ENCODE results near the gene DENND2D.

Gene DENND2D

DNA sequence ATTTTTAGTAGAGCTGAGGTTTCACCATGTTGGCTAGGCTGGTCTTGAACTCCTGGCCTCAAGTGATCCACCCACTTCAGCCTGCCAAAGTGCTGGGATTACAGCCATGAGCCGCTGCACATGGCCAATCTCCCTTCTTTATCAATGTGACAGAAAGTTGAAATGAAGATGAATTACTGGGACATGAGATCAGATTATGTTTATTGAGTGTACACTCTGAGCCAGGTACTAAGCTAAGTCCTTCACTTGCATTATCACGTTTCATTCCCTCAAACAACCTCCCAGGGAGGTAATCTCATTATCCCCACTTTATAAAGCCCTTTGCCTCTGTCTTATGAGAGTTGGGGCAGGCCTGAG, 20.8 kb upstream of the DENND2D start (continued):
- TF ChIP-seq ZBTB10 (tag by site-specific recombination; IDR thresholded peaks at IDR 0.05): no peak
- no peak for TF ChIP-seq REPIN1 (tag by site-specific recombination; IDR thresholded peaks at IDR 0.05; ENCODE audit: low read depth)
- TF ChIP-seq ZNF843 (tag by site-specific recombination; IDR thresholded peaks at IDR 0.05): peak; percentile 78
- TF ChIP-seq GFI1B (tag by site-specific recombination; IDR thresholded peaks at IDR 0.05): no peak
- TF ChIP-seq ELK4 (IDR thresholded peaks at IDR 0.05; ENCODE audit: borderline replicate concordance, low read depth, low read length): no peak
- TF ChIP-seq, protein P1, sequence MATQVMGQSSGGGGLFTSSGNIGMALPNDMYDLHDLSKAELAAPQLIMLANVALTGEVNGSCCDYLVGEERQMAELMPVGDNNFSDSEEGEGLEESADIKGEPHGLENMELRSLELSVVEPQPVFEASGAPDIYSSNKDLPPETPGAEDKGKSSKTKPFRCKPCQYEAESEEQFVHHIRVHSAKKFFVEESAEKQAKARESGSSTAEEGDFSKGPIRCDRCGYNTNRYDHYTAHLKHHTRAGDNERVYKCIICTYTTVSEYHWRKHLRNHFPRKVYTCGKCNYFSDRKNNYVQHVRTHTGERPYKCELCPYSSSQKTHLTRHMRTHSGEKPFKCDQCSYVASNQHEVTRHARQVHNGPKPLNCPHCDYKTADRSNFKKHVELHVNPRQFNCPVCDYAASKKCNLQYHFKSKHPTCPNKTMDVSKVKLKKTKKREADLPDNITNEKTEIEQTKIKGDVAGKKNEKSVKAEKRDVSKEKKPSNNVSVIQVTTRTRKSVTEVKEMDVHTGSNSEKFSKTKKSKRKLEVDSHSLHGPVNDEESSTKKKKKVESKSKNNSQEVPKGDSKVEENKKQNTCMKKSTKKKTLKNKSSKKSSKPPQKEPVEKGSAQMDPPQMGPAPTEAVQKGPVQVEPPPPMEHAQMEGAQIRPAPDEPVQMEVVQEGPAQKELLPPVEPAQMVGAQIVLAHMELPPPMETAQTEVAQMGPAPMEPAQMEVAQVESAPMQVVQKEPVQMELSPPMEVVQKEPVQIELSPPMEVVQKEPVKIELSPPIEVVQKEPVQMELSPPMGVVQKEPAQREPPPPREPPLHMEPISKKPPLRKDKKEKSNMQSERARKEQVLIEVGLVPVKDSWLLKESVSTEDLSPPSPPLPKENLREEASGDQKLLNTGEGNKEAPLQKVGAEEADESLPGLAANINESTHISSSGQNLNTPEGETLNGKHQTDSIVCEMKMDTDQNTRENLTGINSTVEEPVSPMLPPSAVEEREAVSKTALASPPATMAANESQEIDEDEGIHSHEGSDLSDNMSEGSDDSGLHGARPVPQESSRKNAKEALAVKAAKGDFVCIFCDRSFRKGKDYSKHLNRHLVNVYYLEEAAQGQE (tag by site-specific recombination; IDR thresholded peaks at IDR 0.05): no peak
- no peak for TF ChIP-seq ZNF560 (tag by site-specific recombination; IDR thresholded peaks at IDR 0.05; ENCODE audit: borderline replicate concordance)
- TF ChIP-seq ZNF211 (tag by site-specific recombination; IDR thresholded peaks at IDR 0.05; ENCODE audit: low read depth): no peak
- TF ChIP-seq ZNF776 (tag by site-specific recombination; IDR thresholded peaks at IDR 0.05; ENCODE audit: borderline replicate concordance): no peak
- no peak for TF ChIP-seq ZNF514 (tag by site-specific recombination; IDR thresholded peaks at IDR 0.05)
- TF ChIP-seq ZNF707 (tag by site-specific recombination; IDR thresholded peaks at IDR 0.05): no peak
- 0 out of 2 replicates have a peak, but pooled peaks have one; percentile 44 for TF ChIP-seq ZNF629 (tag by site-specific recombination; IDR thresholded peaks at IDR 0.05)
- TF ChIP-seq ZNF248 (tag by site-specific recombination; IDR thresholded peaks at IDR 0.05): no peak
- TF ChIP-seq ZIC2 (tag by site-specific recombination; IDR thresholded peaks at IDR 0.05): no peak
- no peak for TF ChIP-seq ZNF792 (tag by site-specific recombination; IDR thresholded peaks at IDR 0.05)
- no peak for TF ChIP-seq ZNF747 (tag by site-specific recombination; IDR thresholded peaks at IDR 0.05)
- peak; percentile 25 for TF ChIP-seq ZNF398 (tag by site-specific recombination; IDR thresholded peaks at IDR 0.05)
- no peak for TF ChIP-seq ZNF423 (tag by site-specific recombination; IDR thresholded peaks at IDR 0.05)
- TF ChIP-seq ZNF19 (tag by site-specific recombination; IDR thresholded peaks at IDR 0.05; ENCODE audit: low read depth): no peak
- no peak for TF ChIP-seq ZNF555 (tag by site-specific recombination; conservative IDR thresholded peaks at IDR 0.05)
- no peak for TF ChIP-seq ZNF76 (tag by site-specific recombination; IDR thresholded peaks at IDR 0.05; ENCODE audit: borderline replicate concordance, low read depth)
- no peak for TF ChIP-seq ZNF654 (tag by site-specific recombination; IDR thresholded peaks at IDR 0.05; ENCODE audit: low read depth)
- no peak for TF ChIP-seq ZBTB20 (tag by site-specific recombination; IDR thresholded peaks at IDR 0.05)
- no peak for TF ChIP-seq ZNF558 (tag by site-specific recombination; IDR thresholded peaks at IDR 0.05)
- TF ChIP-seq ZNF768 (tag by site-specific recombination; IDR thresholded peaks at IDR 0.05): no peak
- TF ChIP-seq ZSCAN30 (tag by site-specific recombination; IDR thresholded peaks at IDR 0.05): no peak
- TF ChIP-seq ZNF239 (tag by site-specific recombination; IDR thresholded peaks at IDR 0.05): no peak
- no peak for TF ChIP-seq ZNF561 (tag by site-specific recombination; IDR thresholded peaks at IDR 0.05; ENCODE audit: borderline replicate concordance)
- TF ChIP-seq GLI2 (tag by site-specific recombination; IDR thresholded peaks at IDR 0.05; ENCODE audit: borderline replicate concordance, low read depth): no peak; the same call in 1 of the 2 replicates
- TF ChIP-seq, protein P2, sequence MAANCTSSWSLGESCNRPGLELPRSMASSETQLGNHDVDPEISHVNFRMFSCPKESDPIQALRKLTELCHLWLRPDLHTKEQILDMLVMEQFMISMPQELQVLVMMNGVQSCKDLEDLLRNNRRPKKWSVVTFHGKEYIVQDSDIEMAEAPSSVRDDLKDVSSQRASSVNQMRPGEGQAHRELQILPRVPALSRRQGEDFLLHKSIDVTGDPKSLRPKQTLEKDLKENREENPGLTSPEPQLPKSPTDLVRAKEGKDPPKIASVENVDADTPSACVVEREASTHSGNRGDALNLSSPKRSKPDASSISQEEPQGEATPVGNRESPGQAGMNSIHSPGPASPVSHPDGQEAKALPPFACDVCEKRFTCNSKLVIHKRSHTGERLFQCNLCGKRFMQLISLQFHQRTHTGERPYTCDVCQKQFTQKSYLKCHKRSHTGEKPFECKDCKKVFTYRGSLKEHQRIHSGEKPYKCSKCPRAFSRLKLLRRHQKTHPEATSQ (tag by site-specific recombination; IDR thresholded peaks at IDR 0.05): no peak
- no peak for TF ChIP-seq ZNF510 (tag by site-specific recombination; IDR thresholded peaks at IDR 0.05; ENCODE audit: insufficient replicate concordance)
- TF ChIP-seq ZNF624 (tag by site-specific recombination; IDR thresholded peaks at IDR 0.05): no peak
- no peak for TF ChIP-seq ZNF112 (tag by site-specific recombination; IDR thresholded peaks at IDR 0.05)
